Gastrocnemius medialis (tissue), 4 donors: ENCODE measurements around the gene ZNF485. TPM values are rescaled to one million over a fixed set of nuclear protein-coding genes. Genes with fewer than 3 reads are reported as not detected.

Experiments used
- ATAC-seq, 2 donors: fragments of 150-250 bp; one replicate each; pipeline ENCODE4 v1.9.1; 2016
- DNase-seq, 2 donors: peaks; one replicate each; pipeline ENCODE4 v3.0.0-alpha.2; 2019
- H3K27ac ChIP-seq, 4 donors: fragments of 200-600 bp; sonication (generic); 1 replicate in 1 of 4; 2 replicates in 3 of 4; pipeline ENCODE4 v1.5.1; 2016 to 2018; ENCODE audit warnings: mild to moderate bottlenecking in 2 of 4, moderate library complexity in 1 of 4
- H3K27me3 ChIP-seq, 3 donors: fragments of 200-600 bp; sonication (generic) in 2 of 3; 1 replicate in 1 of 3; 2 replicates in 2 of 3; pipeline versions ENCODE4 v1.5.1 to v1.6.0; 2016 to 2019; ENCODE audit warnings: mild to moderate bottlenecking in 1 of 3, moderate library complexity in 1 of 3
- H3K36me3 ChIP-seq, 2 donors: fragments of 200-600 bp; sonication (generic) in 1 of 2; one replicate each; pipeline ENCODE4 v1.5.1; 2017 to 2018
- H3K4me1 ChIP-seq, 2 donors: fragments of 200-600 bp; sonication (generic) in 1 of 2; one replicate each; pipeline ENCODE4 v1.5.1; 2016 to 2017; ENCODE audit warnings: mild to moderate bottlenecking in 2 of 2
- H3K4me3 ChIP-seq, 4 donors: fragments of 200-600 bp; sonication (generic) in 3 of 4; 1 replicate in 1 of 4; 2 replicates in 3 of 4; pipeline ENCODE4 v1.5.1; 2016 to 2019; ENCODE audit warnings: mild to moderate bottlenecking in 2 of 4
- H3K9me3 ChIP-seq, 3 donors: fragments of 200-600 bp; sonication (generic) in 2 of 3; 1 replicate in 1 of 3; 2 replicates in 2 of 3; pipeline ENCODE4 v1.5.1; 2016 to 2019
- CTCF ChIP-seq, 5 experiments: fragments of 450-650 bp in 3 of 5; fragments of 200-600 bp in 2 of 5; sonication (generic) in 2 of 5; IDR thresholded peaks in 4 of 5; conservative IDR thresholded peaks in 1 of 5; 1 replicate in 4 of 5; 2 replicates in 1 of 5; pipeline ENCODE4 v1.5.1; 2016 to 2019; ENCODE audit warnings: antibody characterized with exemption in 5 of 5, mild to moderate bottlenecking in 3 of 5, moderate library complexity in 3 of 5
- POLR2A ChIP-seq, 2 donors: fragments of 450-650 bp; IDR thresholded peaks; one replicate each; pipeline ENCODE4 v1.6.1; 2017; ENCODE audit warnings: antibody characterized with exemption in 2 of 2, mild to moderate bottlenecking in 2 of 2, moderate library complexity in 2 of 2
- in situ Hi-C, 4 donors: fragments of 200-750 bp; cut with MboI; loops; one replicate each; pipeline versions ENCODE4 v1.15.0 to v1.8.0; 2017; ENCODE audit warnings: low sequenced_read_pairs in 4 of 4
- intact Hi-C: fragments of 100-400 bp; cut with DNase I; formaldehyde crosslinking; loops from one replicate; pipeline ENCODE4 v1.15.1; 2023; ENCODE audit warnings: low total_unique reads
- total RNA-seq, 4 donors: library from RNA; depleted of rRNA; stranded (reverse); fragments of >200 nt; gene quantifications; one replicate each; pipeline versions ENCODE4 v1.1.0 to v1.2.3, GENCODE V29; 2016

ZNF485 gene
- 1 to 10 TPM; 2.6 to 3.7 (median 2.9) TPM for total RNA-seq

GRCh38 chr10:43606323-43607198, at the start of gene ZNF485:
TSS of gene ZNF485 (plus strand) at chr10:43606438. CDS start at chr10:43607051, 613 bp downstream.
- intact Hi-C loops = loop anchor here (1.0 to 2.0 kb wide), 2 partner anchors 32 to 42 kb away; partner anchors contain the start of genes ZNF239 and ZNF32
- H3K27ac ChIP-seq = peak within 1 kb of the TSS; percentile 75 to 92 (median 82)
- ATAC-seq = peak; percentile 88 to 90

GRCh38 chr10:43557214-43557613, 49.0 kb upstream of the ZNF485 start:
- in situ Hi-C loops = no loop called here
- H3K9me3 ChIP-seq = no peaks in the 10 kb centered on the region
- H3K4me1 ChIP-seq = no peaks in the 10 kb centered on the region
- ATAC-seq = no peak
- H3K4me3 ChIP-seq = no peak overlapping the region
- no peak for TF ChIP-seq POLR2A (IDR thresholded peaks at IDR 0.05)
- TF ChIP-seq CTCF (IDR thresholded peaks at IDR 0.05 in 4 of 5, conservative IDR thresholded peaks at IDR 0.05 in 1 of 5) = no peak
- DNase-seq = no peak
- no peaks in the 10 kb centered on the region for H3K27me3 ChIP-seq
- peaks cover 0 to 39% of the 10 kb centered on the region in 2 donors for H3K36me3 ChIP-seq
- no peak overlapping the region for H3K27ac ChIP-seq
- intact Hi-C loops = no loop called here

More at GRCh38 chr10:43606323-43607198, at the start of gene ZNF485:
- TF ChIP-seq CTCF (IDR thresholded peaks at IDR 0.05 in 4 of 5, conservative IDR thresholded peaks at IDR 0.05 in 1 of 5) = no peak
- TF ChIP-seq POLR2A (IDR thresholded peaks at IDR 0.05) = peak in 1 of 2 donors; percentile 28
- no peaks in the 10 kb centered on the region for H3K9me3 ChIP-seq
- H3K27me3 ChIP-seq = no peaks in the 10 kb centered on the region
- peaks cover 0 to 29% of the 10 kb centered on the region in 2 donors for H3K36me3 ChIP-seq
- peaks cover 9 to 10% of the 10 kb centered on the region in 2 donors for H3K4me1 ChIP-seq
- in situ Hi-C loops = no loop called here
- peak; percentile 35 to 54 for DNase-seq
- peak within 1 kb of the TSS; percentile 80 to 100 (median 83) for H3K4me3 ChIP-seq

- no peak overlapping the region for H3K27ac ChIP-seq
- ATAC-seq = no peak
- in situ Hi-C loops = no loop called here
- no peaks in the 10 kb centered on the region for H3K9me3 ChIP-seq
- no peaks in the 10 kb centered on the region for H3K27me3 ChIP-seq
- no peak overlapping the region for H3K4me3 ChIP-seq
- peaks cover 7 to 11% of the 10 kb centered on the region in 2 donors for H3K4me1 ChIP-seq
- TF ChIP-seq CTCF (IDR thresholded peaks at IDR 0.05 in 4 of 5, conservative IDR thresholded peaks at IDR 0.05 in 1 of 5) (no peak), POLR2A (IDR thresholded peaks at IDR 0.05) (no peak)
- peaks cover 0 to 3% of the 10 kb centered on the region in 2 donors for H3K36me3 ChIP-seq
- no peak for DNase-seq
- intact Hi-C loops = no loop called here
Observed at GRCh38 chr10:43569681-43570080, 36.6 kb upstream of the ZNF485 start.

- peaks cover 10 to 11% of the 10 kb centered on the region in 2 donors for H3K4me1 ChIP-seq
- no peaks in the 10 kb centered on the region for H3K36me3 ChIP-seq
- TF ChIP-seq POLR2A (IDR thresholded peaks at IDR 0.05) = no peak
- TF ChIP-seq CTCF (IDR thresholded peaks at IDR 0.05 in 4 of 5, conservative IDR thresholded peaks at IDR 0.05 in 1 of 5) = no peak
Observed at GRCh38 chr10:43570971-43571370, 35.3 kb upstream of the ZNF485 start.

More at GRCh38 chr10:43570971-43571370, 35.3 kb upstream of the ZNF485 start:
- DNase-seq (no peak), ATAC-seq (no peak)
- in situ Hi-C loops = no loop called here
- intact Hi-C loops = no loop called here
- no peaks in the 10 kb centered on the region for H3K9me3 ChIP-seq
- H3K27me3 ChIP-seq = no peaks in the 10 kb centered on the region
- H3K4me3 ChIP-seq = no peak overlapping the region
- no peak overlapping the region for H3K27ac ChIP-seq
